GM10266 (cell line): ENCODE data around the gene CDKN2AIP.
"Not testable (repeated sequence)": the region's sequence is repeated elsewhere in the genome, so short reads cannot be mapped to it uniquely, and the experiment has no call there.

Source experiments
- DNase-seq: peaks from one replicate; pipeline ENCODE4 v3.0.0; 2012; ENCODE audit errors: extremely low spot score
- CTCF ChIP-seq: IDR thresholded peaks from 2 replicates; pipeline ENCODE4 v1.5.1; 2012; ENCODE audit warnings: mild to moderate bottlenecking, low read depth; ENCODE audit not compliant: control insufficient read depth, insufficient read depth; ENCODE audit errors: missing control alignments

CDKN2AIP gene

GRCh38 chr4:183430317-183430993, 14.0 kb upstream of the CDKN2AIP start:
- DNase-seq = no peak
- TF ChIP-seq CTCF = no peak

- no peak for TF ChIP-seq CTCF
Measured at GRCh38 chr4:183430994-183431347, 13.5 kb upstream of the CDKN2AIP start.

GRCh38 chr4:183431614-183432013, 12.8 kb upstream of the CDKN2AIP start:
- no peak for TF ChIP-seq CTCF
- no peak for DNase-seq

More at GRCh38 chr4:183430994-183431347, 13.5 kb upstream of the CDKN2AIP start:
- DNase-seq = no peak

- not testable (repeated sequence) for DNase-seq
Measured at GRCh38 chr4:183433183-183433582, 11.3 kb upstream of the CDKN2AIP start.

- no peak for DNase-seq
- no peak for TF ChIP-seq CTCF
Measured at GRCh38 chr4:183434264-183434663, 10.2 kb upstream of the CDKN2AIP start.

- DNase-seq = no peak
- no peak for TF ChIP-seq CTCF
Measured at GRCh38 chr4:183434666-183435190, 9.7 kb upstream of the CDKN2AIP start.

GRCh38 chr4:183435803-183436202, 8.6 kb upstream of the CDKN2AIP start:
- TF ChIP-seq CTCF = no peak
- DNase-seq = no peak

- no peak for TF ChIP-seq CTCF
- DNase-seq = no peak
Measured at GRCh38 chr4:183436417-183436816, 8.0 kb upstream of the CDKN2AIP start.
